ENCODE data around the gene ARSI. TPM values are rescaled to one million over a fixed set of nuclear protein-coding genes. Genes with fewer than 3 reads are reported as not detected.

ARSI gene
- total and polyA plus RNA-seq, 2 of the 13 experiments (the other 11 are each of a cell fraction or from before 2014, with no cell fraction given), result 4.2 to 33.9 TPM

GRCh38 chr5:150265870-150266383 is 36.8 kb downstream of the ARSI start:
- in situ Hi-C loops (cut with HindIII; ENCODE audit: extremely low pct_ligation_motif_present, low pct_unique_long_range_greater_than_20kb) (no loop called here), intact Hi-C loops (cut with micrococcal nuclease; ENCODE audit: unreplicated experiment) (no loop called here)
- ChIA-PET CTCF (ENCODE audit: low intra/inter-chr PET ratio, low total read pairs) (no interaction called here), POLR2A (no interaction called here)
- Histone ChIP-seq H3K27ac (ENCODE audit: extremely low read length, insufficient read depth, low read length) (no peak overlapping the region), H3K9ac (ENCODE audit: insufficient read depth, low read depth, low read length) (no peak overlapping the region), H2AFZ (ENCODE audit: low read length) (no peak overlapping the region), H4K20me1 (ENCODE audit: insufficient read depth, low read length) (no peaks in the 10 kb centered on the region), H3K36me3 (replicated peaks in 1 of 2; ENCODE audit: control insufficient read depth in 1 of 2, insufficient read depth in 2 of 2, low read length in 2 of 2) (no peaks in the 10 kb centered on the region), H3K4me3 (replicated peaks in 1 of 3; ENCODE audit: insufficient read depth in 1 of 3, low read depth in 2 of 3, low read length in 3 of 3) (no peak overlapping the region), H3K4me2 (ENCODE audit: low read depth, low read length) (no peak overlapping the region), H3K9me3 (ENCODE audit: low read length) (no peaks in the 10 kb centered on the region), H3K79me2 (ENCODE audit: insufficient read depth, low read length) (no peaks in the 10 kb centered on the region), H3K27me3 (ENCODE audit: control insufficient read depth in 1 of 2, insufficient read depth in 2 of 2, low read length in 2 of 2) (peaks cover 6 to 50% of the 10 kb centered on the region in 2 experiments; a peak in 4 of 5 replicates), H3K4me1 (ENCODE audit: insufficient read depth, low read length) (peaks cover 60% of the 10 kb centered on the region)
- DNase-seq (ENCODE audit: low spot score), result no peak
- ATAC-seq, result no peak
- BruUV-seq (replicated peaks), result no TSS peak
- no peak for FAIRE-seq
- WGBS (ENCODE audit: low lambda C conversion rate), result 50% methylated on average over 4 of the region's 6 CpGs
- TF ChIP-seq ZFP82 (CRISPR knock-in tag; IDR thresholded peaks at IDR 0.05; ENCODE audit: borderline replicate concordance) (no peak), ZNF557 (CRISPR knock-in tag; IDR thresholded peaks at IDR 0.05) (no peak), ZNF432 (CRISPR knock-in tag; IDR thresholded peaks at IDR 0.05; ENCODE audit: borderline replicate concordance) (no peak), NCOA2 (CRISPR knock-in tag; IDR thresholded peaks at IDR 0.05) (no peak), CC2D1A (CRISPR knock-in tag; IDR thresholded peaks at IDR 0.05) (no peak), ZNF704 (CRISPR knock-in tag; IDR thresholded peaks at IDR 0.05; ENCODE audit: borderline replicate concordance) (no peak), RARG (CRISPR knock-in tag; IDR thresholded peaks at IDR 0.05; ENCODE audit: low read depth) (no peak), ZNF180 (CRISPR knock-in tag; IDR thresholded peaks at IDR 0.05; ENCODE audit: borderline replicate concordance, low read depth) (no peak), MEF2D (CRISPR knock-in tag; IDR thresholded peaks at IDR 0.05) (no peak), CHCHD3 (CRISPR knock-in tag; IDR thresholded peaks at IDR 0.05) (no peak), PPARG (CRISPR knock-in tag; conservative IDR thresholded peaks at IDR 0.05) (no peak), TFDP1 (CRISPR knock-in tag; IDR thresholded peaks at IDR 0.05; ENCODE audit: borderline replicate concordance) (no peak), TBP (CRISPR knock-in tag; IDR thresholded peaks at IDR 0.05) (no peak), ZNF776 (CRISPR knock-in tag; IDR thresholded peaks at IDR 0.05) (no peak), GPBP1L1 (CRISPR knock-in tag; IDR thresholded peaks at IDR 0.05) (no peak), AHDC1 (CRISPR knock-in tag; IDR thresholded peaks at IDR 0.05; ENCODE audit: borderline replicate concordance) (no peak)
